Inferior parietal cortex (tissue), 1 donor: ENCODE measurements around the gene PTGS1.
"Not testable (repeated sequence)": the region's sequence is repeated elsewhere in the genome, so short reads cannot be mapped to it uniquely, and the experiment has no call there.

Experiments used
- DNase-seq: peaks from one replicate; pipeline ENCODE4 v3.0.0-alpha.2; 2016; ENCODE audit errors: extremely low spot score

PTGS1 gene

GRCh38 chr9:122397749-122398148, 26.9 kb downstream of the PTGS1 start:
- DNase-seq = no peak

GRCh38 chr9:122398371-122398924, 27.6 kb downstream of the PTGS1 start:
- DNase-seq = no peak

- no peak for DNase-seq
Measured at GRCh38 chr9:122401896-122402295, 31.1 kb downstream of the PTGS1 start.

GRCh38 chr9:122402403-122402871, 31.6 kb downstream of the PTGS1 start:
- no peak for DNase-seq

- no peak for DNase-seq
Measured at GRCh38 chr9:122402874-122403273, 32.0 kb downstream of the PTGS1 start.

GRCh38 chr9:122403381-122404000, 32.7 kb downstream of the PTGS1 start:
- no peak for DNase-seq

GRCh38 chr9:122405304-122406069, 34.7 kb downstream of the PTGS1 start:
- not testable (repeated sequence) for DNase-seq

GRCh38 chr9:122406070-122406890, 35.5 kb downstream of the PTGS1 start:
- no peak for DNase-seq

GRCh38 chr9:122414108-122414507, 43.3 kb downstream of the PTGS1 start:
- not testable (repeated sequence) for DNase-seq

GRCh38 chr9:122418016-122418415, 47.2 kb downstream of the PTGS1 start:
- no peak for DNase-seq

- DNase-seq = no peak
Measured at GRCh38 chr9:122420315-122420714, 49.5 kb downstream of the PTGS1 start.

- no peak for DNase-seq
Measured at GRCh38 chr9:122425087-122425486, 54.3 kb downstream of the PTGS1 start.

- no peak for DNase-seq
Measured at GRCh38 chr9:122426723-122427122, 55.9 kb downstream of the PTGS1 start.

GRCh38 chr9:122442568-122442967, 71.7 kb downstream of the PTGS1 start:
- no peak for DNase-seq

GRCh38 chr9:122444041-122444733, 73.4 kb downstream of the PTGS1 start:
- DNase-seq = no peak
